SK-N-SH (cell line): ENCODE results near the gene CYP26B1. TPM values are rescaled to one million over a fixed set of nuclear protein-coding genes. Genes with fewer than 3 reads are reported as not detected.

Experiments used
- CTCF ChIA-PET: fragments of 300-600, 350-600 bp; formaldehyde crosslinking; extraction: SDS; loops from one replicate; lab custom pipeline; 2021; lab: Yijun Ruan, JAX
- POLR2A ChIA-PET: fragments of 350-600 bp; sonication (Branson Sonifier 250); formaldehyde crosslinking; extraction: SDS; loops from one replicate; lab custom pipeline; 2020; ENCODE audit warnings: antibody characterized with exemption, inconsistent platforms; lab: Yijun Ruan, JAX
- DNase-seq: peaks from one replicate; pipeline ENCODE4 v3.0.0; 2012
- H2AFZ ChIP-seq: fragments of 200-600 bp; sonication (generic); 2 replicates; pipeline ENCODE4 v1.8.1; 2016; ENCODE audit warnings: antibody characterized with exemption, mild to moderate bottlenecking, low read depth
- H3F3A ChIP-seq: fragments of 200-600 bp; sonication (generic); replicated peaks from 2 replicates; pipeline ENCODE3; 2016; ENCODE audit warnings: antibody characterized with exemption, mild to moderate bottlenecking; ENCODE audit not compliant: insufficient read depth
- H3K27ac ChIP-seq, 2 experiments: fragments of 200-500 bp in 1 of 2; fragments of 200-600 bp in 1 of 2; sonication (Bioruptor generic) in 1 of 2; sonication (generic), shearing (Covaris generic) in 1 of 2; 2 replicates each; pipeline versions ENCODE4 v1.5.1 to v1.6.1; 2014 to 2016; ENCODE audit warnings: low read depth in 2 of 2, inconsistent platforms in 1 of 2, low read length in 1 of 2, mild to moderate bottlenecking in 1 of 2, mixed read lengths in 1 of 2
- H3K27me3 ChIP-seq: fragments of 200-600 bp; sonication (generic), shearing (Covaris generic); 2 replicates; pipeline ENCODE4 v1.6.1; 2016; ENCODE audit warnings: mixed run types; ENCODE audit not compliant: insufficient read depth
- H3K36me3 ChIP-seq, 2 experiments: fragments of 200-500 bp in 1 of 2; fragments of 200-600 bp in 1 of 2; sonication (Bioruptor generic) in 1 of 2; sonication (generic) in 1 of 2; replicated peaks in 1 of 2; 2 replicates each; pipeline versions ENCODE3 to v1.5.1; 2014 to 2016; ENCODE audit warnings: low read length in 1 of 2, mild to moderate bottlenecking in 1 of 2; ENCODE audit not compliant: insufficient read depth in 2 of 2, control insufficient read depth in 1 of 2
- H3K4me1 ChIP-seq, 2 experiments: fragments of 200-500 bp in 1 of 2; fragments of 200-600 bp in 1 of 2; sonication (Bioruptor generic) in 1 of 2; sonication (generic), shearing (Covaris generic) in 1 of 2; 2 replicates each; pipeline versions ENCODE4 v1.5.1 to v1.6.1; 2014 to 2016; ENCODE audit warnings: low read depth in 1 of 2, low read length in 1 of 2, mixed run types in 1 of 2; ENCODE audit not compliant: insufficient read depth in 2 of 2, control insufficient read depth in 1 of 2
- H3K4me2 ChIP-seq: fragments of 200-600 bp; sonication (generic), shearing (Covaris generic); 2 replicates; pipeline ENCODE4 v1.6.1; 2017; ENCODE audit warnings: mixed run types
- H3K4me3 ChIP-seq, 2 experiments: fragments of 200-500 bp in 1 of 2; fragments of 200-600 bp in 1 of 2; sonication (Bioruptor generic) in 1 of 2; sonication (generic), shearing (Covaris generic) in 1 of 2; 2 replicates each; pipeline versions ENCODE4 v1.5.1 to v1.8.1; 2014 to 2016; ENCODE audit warnings: low read depth in 2 of 2, inconsistent platforms in 1 of 2, low read length in 1 of 2, mild to moderate bottlenecking in 1 of 2, mixed read lengths in 1 of 2, moderate library complexity in 1 of 2
- H3K79me2 ChIP-seq: fragments of 200-600 bp; sonication (generic); 2 replicates; pipeline ENCODE4 v1.8.1; 2017; ENCODE audit warnings: mild to moderate bottlenecking; ENCODE audit not compliant: insufficient read depth
- H3K9ac ChIP-seq: fragments of 200-600 bp; sonication (generic); 2 replicates; pipeline ENCODE4 v1.6.1; 2017; ENCODE audit warnings: mixed run types
- H3K9me2 ChIP-seq: fragments of 200-600 bp; sonication (generic); 2 replicates; pipeline ENCODE4 v1.6.1; 2017; ENCODE audit warnings: mixed run types
- H3K9me3 ChIP-seq: fragments of 200-600 bp; sonication (generic); 2 replicates; pipeline ENCODE4 v1.6.1; 2017; ENCODE audit warnings: mixed run types, mild to moderate bottlenecking, moderate library complexity
- H4K20me1 ChIP-seq: fragments of 200-600 bp; sonication (generic); 2 replicates; pipeline ENCODE4 v1.6.1; 2017; ENCODE audit warnings: mild to moderate bottlenecking, mixed run types; ENCODE audit not compliant: insufficient read depth
- CHD2 ChIP-seq: fragments of 150-350 bp; IDR thresholded peaks from 2 replicates; pipeline ENCODE4 v1.6.1; 2018; ENCODE audit warnings: low read length; ENCODE audit not compliant: partially characterized antibody
- GABPA ChIP-seq: IDR thresholded peaks from 2 replicates; pipeline ENCODE4 v1.4.0; 2012; ENCODE audit warnings: low read depth, mild to moderate bottlenecking
- GATA2 ChIP-seq: sonication (generic); formaldehyde crosslinking; IDR thresholded peaks from 2 replicates; pipeline ENCODE4 v1.5.0; 2020; ENCODE audit warnings: mild to moderate bottlenecking, missing genetic modification reagents
- IRF3 ChIP-seq: fragments of 150-350 bp; IDR thresholded peaks from 2 replicates; pipeline ENCODE4 v1.6.1; 2016; ENCODE audit warnings: mild to moderate bottlenecking, low read depth, low read length
- JUND ChIP-seq: IDR thresholded peaks from 2 replicates; pipeline ENCODE4 v1.4.0; 2012
- MXI1 ChIP-seq: IDR thresholded peaks from 2 replicates; pipeline ENCODE4 v1.6.1; 2012; ENCODE audit warnings: mild to moderate bottlenecking, low read depth, low read length, improper control_type of control experiment
- NFIC ChIP-seq: IDR thresholded peaks from 2 replicates; pipeline ENCODE4 v1.4.0; 2012; ENCODE audit warnings: borderline replicate concordance
- NRF1 ChIP-seq: IDR thresholded peaks from 2 replicates; pipeline ENCODE4 v1.6.1; 2012; ENCODE audit warnings: low read depth, mild to moderate bottlenecking, low read length
- PBX3 ChIP-seq: IDR thresholded peaks from 2 replicates; pipeline ENCODE4; 2012
- RXRA ChIP-seq: IDR thresholded peaks from 2 replicates; pipeline ENCODE4 v1.4.0; 2012; ENCODE audit warnings: low read depth, mild to moderate bottlenecking, borderline replicate concordance
- SMC3 ChIP-seq: IDR thresholded peaks from 2 replicates; pipeline ENCODE4 v1.6.1; 2012; ENCODE audit warnings: low read depth, low read length, improper control_type of control experiment
- TAF1 ChIP-seq: IDR thresholded peaks from 2 replicates; pipeline ENCODE4 v1.6.1; 2012; ENCODE audit warnings: low read depth, mild to moderate bottlenecking, low read length, moderate library complexity, borderline replicate concordance
- USF2 ChIP-seq: fragments of 150-350 bp; IDR thresholded peaks from 2 replicates; pipeline ENCODE4 v1.6.1; 2017; ENCODE audit warnings: antibody characterized with exemption, low read length, low read depth, borderline replicate concordance
- YY1 ChIP-seq: IDR thresholded peaks from 2 replicates; pipeline ENCODE4 v1.4.0; 2012; ENCODE audit warnings: low read depth, mild to moderate bottlenecking
- WGBS: methylation state at CpG from one replicate; pipeline ENCODE4 v1.1.6; 2017; ENCODE audit warnings: low lambda C conversion rate; 5-methylcytosine and 5-hydroxymethylcytosine counted together
- polyA plus RNA-seq, 3 experiments: library from polyadenylated mRNA; depleted of rRNA; stranded (reverse); fragments of >200 nt; gene quantifications; 2 replicates each; pipeline ENCODE4 v1.2.3, GENCODE V29; 2012

Gene CYP26B1
- polyA plus RNA-seq, 1 of the 3 experiments (the other 2 are of a cell fraction) = 0.33 TPM

GRCh38 chr2:72128059-72128842 is 19.4 kb downstream of the CYP26B1 start:
- Histone ChIP-seq H3K36me3 (no peaks in the 10 kb centered on the region), H3K9ac (no peak overlapping the region)
- POLR2A ChIA-PET = no interaction called here
- CTCF ChIA-PET = interaction anchor here (0.8 to 3.3 kb wide), 2 partner anchors 9 to 204 kb away, joined by 3 to 16 read pairs; no protein-coding TSS in a partner anchor
- TF ChIP-seq SMC3 (no peak), PBX3 (no peak), YY1 (no peak), CHD2 (no peak), IRF3 (no peak), GATA2 (CRISPR knock-in tag) (no peak), NRF1 (no peak), MXI1 (no peak), JUND (no peak), USF2 (no peak), RXRA (no peak), NFIC (no peak), TAF1 (no peak), GABPA (no peak)
- TF ChIP-seq, all 33 proteins: peak for 0
- H3F3A ChIP-seq = no peaks in the 10 kb centered on the region
- no peak overlapping the region for H2AFZ ChIP-seq
- H4K20me1 ChIP-seq = no peaks in the 10 kb centered on the region
- no peak overlapping the region for H3K4me2 ChIP-seq
- no peaks in the 10 kb centered on the region for H3K9me3 ChIP-seq
- H3K4me1 ChIP-seq = no peaks in the 10 kb centered on the region
- no peaks in the 10 kb centered on the region for H3K9me2 ChIP-seq
- no peaks in the 10 kb centered on the region; the same call in 1 of the 2 replicates for H3K27me3 ChIP-seq
- DNase-seq = no peak
- no peak overlapping the region for H3K27ac ChIP-seq
- H3K79me2 ChIP-seq = no peaks in the 10 kb centered on the region
- H3K4me3 ChIP-seq = no peak overlapping the region
- WGBS = 83% methylated on average over 14 of the region's 24 CpGs
